Fibroblast of skin of left quadriceps (primary cell): ENCODE measurements around the gene MICAL2.

Experiments
- DNase-seq, 2 experiments: peaks; one replicate each; pipeline ENCODE4 v3.0.0-alpha.2; 2013; ENCODE audit warnings: low read depth in 2 of 2

Gene MICAL2

GRCh38 chr11:12271241-12271640, 160.9 kb downstream of the MICAL2 start:
- no peak for DNase-seq

- DNase-seq: no peak
These were observed 161.5 kb downstream of the MICAL2 start for GRCh38 chr11:12271826-12272366.

DNA sequence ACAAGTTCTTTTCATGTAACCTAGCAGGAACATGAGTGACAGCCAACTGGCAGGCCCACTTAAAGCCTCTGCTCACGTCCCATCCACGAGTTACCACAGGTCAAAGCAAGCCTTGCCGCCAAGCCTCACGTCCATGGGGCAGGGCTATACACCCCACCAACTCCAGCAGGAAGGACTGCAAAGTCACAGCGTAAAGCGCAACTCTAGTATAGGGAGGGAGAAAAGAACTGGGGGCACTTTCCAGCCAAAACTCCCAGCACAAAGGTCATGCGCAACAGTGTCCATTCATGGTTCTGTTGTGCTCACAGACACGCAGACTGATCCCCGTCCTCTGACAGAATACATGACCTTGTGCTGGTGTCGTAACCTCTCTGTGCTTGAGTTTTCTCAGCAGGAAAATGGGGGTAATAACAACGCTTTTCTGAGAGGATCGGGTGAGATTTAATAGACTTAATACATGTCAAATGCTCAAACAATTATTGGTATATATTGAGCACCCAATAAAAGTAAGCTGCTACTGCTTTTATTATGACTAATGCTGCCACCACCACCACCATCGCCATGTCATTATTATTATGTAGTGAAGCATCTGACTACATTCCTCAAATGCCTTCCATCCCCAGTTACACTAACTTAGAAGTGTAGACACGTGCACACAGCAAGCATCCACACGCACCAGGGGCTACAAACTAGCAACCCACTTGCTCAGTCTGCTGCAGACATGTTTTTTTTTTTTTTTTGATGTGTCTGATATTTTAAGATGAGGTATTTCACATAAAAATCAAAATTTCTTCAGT, 162.6 kb downstream of the MICAL2 start:
- peak in 1 of 2 experiments; percentile 25 for DNase-seq

- no peak for DNase-seq
These were observed 163.2 kb downstream of the MICAL2 start for GRCh38 chr11:12273618-12273995.

DNA sequence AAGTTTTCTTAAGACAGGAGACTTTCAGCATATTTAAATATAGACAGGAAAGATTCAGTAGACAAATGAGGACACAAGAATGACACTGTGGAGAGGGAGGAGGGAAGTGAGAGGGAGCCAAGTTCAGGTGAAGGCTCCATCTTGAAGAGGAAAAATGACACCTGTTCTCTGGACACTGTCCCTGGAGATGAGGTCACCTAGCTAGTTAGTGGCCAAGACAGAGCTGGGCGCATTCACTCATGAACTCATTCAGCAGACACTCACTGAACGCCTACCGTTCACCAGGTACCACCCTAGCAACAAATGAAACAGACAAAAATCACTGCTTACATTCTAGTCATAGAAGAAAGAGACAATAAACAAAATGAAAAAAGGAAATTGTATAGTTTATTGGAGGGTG, 163.7 kb downstream of the MICAL2 start:
- DNase-seq: no peak

DNA sequence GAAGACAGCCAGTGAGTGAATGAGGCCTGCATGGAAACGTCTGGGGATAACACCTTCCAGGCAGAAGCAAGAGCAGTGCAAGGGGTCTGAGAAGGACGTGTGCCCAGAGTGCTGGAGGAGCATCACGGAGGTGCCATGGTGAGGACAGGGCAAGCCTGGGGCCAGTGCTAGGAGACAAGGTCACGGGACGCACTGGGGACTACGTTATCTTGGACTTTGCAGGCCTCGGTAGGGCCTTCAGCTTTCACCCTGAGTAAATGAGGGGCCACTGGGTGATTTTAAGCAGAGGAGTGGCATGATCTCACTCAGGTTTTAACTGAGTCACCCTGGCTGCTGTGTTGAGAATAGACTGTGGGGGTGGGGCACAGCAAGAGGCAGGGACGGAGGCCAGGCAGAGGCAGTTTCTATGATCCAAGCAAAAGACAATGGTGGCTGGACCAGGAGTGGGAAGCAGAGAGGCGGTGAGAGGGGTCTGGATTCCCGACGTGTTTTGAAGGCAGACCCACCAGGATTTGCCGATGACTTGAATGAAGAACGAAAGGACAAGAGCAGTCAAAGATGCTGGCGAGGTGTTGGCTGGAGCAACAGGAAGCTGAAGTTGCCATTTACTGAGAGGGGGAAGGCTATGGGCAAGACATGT, 164.3 kb downstream of the MICAL2 start:
- DNase-seq: peak in 1 of 2 experiments; percentile 29

DNA sequence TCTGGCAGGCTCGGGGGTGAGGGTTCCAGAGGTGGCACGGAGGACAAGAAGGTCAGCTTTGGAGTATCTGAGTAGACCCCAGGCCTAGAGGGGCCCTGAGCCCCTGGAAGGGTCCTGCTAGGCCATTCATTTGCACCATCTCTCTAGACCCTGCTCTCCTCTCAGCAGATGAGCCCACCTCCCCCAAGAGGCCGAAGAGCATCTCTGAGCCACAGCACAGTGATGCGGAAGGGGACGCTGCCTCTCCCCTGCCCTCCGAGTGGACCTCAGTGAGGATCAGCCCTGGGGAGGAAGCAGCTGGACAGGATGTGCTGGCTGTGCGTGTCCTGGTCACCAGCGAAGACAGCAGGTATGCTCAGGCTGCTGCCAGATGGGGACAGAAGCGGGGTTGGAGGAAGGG, 165.4 kb downstream of the MICAL2 start:
- no peak for DNase-seq

- no peak for DNase-seq
These were observed 166.0 kb downstream of the MICAL2 start for GRCh38 chr11:12276356-12276755.

DNA sequence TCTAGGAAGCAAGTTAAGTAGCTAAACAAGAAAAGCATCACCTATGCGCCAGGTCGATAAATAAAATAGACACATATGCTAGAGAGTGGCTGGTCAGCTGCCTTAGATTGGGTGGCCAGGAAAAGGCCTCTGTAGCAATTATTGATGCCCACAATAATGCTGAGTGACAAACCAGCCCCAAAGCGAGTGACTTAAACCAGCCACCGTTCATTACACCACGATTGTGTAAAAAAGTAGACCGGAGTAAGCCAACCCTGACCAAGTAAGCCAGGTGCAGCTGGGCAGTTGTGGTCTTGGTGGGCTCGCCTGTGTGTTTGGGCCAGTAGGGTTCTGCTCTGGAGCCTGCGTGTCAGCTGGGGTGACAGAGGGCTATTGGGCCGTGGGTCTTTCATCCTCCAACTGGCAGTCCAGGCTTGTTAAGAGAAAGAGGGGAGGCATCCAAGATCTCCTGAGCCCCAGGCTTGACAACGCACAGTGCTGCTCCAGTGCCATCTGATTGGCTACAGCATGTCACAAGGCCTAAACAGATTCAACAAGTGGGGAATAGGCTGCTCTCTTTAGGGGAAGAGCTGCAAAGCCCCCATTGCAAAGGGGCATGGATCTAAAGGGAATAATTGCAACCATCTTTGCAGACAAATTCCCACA, 166.6 kb downstream of the MICAL2 start:
- DNase-seq: no peak

DNA sequence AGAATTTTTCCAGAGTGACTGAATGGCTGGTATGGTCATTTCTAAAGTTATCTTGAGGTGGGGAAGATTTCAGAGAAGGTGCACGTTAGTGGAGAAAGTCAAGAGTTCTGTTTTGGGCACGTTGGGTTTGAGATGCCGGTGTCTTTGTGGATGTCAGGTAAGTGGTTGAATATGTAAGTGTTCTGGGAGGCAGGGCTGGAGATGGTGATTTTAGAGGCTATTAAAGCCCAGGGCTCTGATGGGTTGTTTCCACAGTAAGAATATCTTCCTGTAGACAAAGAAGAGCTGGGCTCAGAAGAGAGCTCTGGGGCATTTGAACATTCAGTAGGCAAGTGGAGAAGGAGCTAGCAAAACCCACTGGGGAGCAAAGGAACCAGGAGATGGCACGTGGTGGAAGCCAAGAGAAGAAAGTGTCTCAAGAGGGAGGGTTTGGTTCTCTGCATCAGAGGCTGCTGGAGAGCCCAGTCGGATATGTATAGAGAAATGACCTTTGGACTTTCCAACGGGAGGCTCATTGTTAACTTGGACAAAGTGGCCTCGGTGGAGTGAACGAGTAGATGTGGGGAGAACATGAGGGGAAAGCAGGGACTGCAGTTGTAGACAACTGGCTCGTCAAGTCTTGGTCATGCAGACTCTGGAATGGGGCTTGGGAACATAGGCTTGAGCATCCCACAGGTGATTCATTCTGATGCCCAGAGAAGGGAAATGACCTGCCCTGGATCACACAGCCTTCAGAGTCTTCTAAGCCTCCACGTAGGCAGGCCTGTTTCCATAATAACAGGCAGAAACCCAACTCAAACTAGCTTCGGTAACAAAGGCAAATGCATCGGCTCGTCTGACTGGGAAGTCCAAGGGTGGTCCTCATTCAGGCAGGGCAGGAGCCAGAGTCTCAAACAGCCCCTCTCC, 168.6 kb downstream of the MICAL2 start:
- DNase-seq: no peak

- no peak for DNase-seq
These were observed 169.3 kb downstream of the MICAL2 start for GRCh38 chr11:12279672-12280108.

- no peak for DNase-seq
These were observed 169.9 kb downstream of the MICAL2 start for GRCh38 chr11:12280199-12280837.

DNA sequence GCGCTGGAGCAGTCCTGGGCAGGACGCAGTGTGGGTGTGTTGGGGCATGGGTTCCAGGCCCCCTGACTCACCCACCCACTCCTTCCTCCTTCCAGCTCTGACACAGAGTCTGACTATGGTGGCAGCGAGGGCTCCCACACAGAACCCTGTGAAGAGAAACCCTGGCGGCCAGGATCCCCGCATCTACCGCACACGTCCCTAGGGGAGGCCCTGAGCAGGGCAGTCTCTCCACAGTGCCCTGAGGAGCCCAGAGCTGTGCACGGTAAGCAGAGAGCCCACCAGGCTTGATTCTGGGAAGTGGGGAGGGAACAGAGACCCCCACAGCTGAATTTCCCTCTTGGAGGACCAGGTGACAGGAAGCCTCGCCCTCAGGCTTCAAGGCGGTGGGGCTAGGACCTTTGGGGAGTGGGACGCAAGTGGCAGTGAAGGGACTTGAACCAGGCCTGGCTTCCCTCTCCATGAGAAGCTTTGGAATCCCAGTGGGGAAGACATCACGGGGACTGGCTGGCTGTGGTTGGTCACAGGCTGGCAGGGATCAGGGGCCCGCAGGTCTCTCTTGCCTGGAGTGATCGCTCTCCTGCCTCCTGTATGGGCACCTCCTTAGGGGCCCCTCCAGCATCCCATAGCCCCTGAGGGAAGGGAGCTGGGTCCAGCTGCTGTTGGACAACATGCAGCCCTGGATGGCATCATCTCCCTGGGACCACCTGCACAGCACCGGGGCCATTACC, 170.6 kb downstream of the MICAL2 start:
- DNase-seq: no peak

DNA sequence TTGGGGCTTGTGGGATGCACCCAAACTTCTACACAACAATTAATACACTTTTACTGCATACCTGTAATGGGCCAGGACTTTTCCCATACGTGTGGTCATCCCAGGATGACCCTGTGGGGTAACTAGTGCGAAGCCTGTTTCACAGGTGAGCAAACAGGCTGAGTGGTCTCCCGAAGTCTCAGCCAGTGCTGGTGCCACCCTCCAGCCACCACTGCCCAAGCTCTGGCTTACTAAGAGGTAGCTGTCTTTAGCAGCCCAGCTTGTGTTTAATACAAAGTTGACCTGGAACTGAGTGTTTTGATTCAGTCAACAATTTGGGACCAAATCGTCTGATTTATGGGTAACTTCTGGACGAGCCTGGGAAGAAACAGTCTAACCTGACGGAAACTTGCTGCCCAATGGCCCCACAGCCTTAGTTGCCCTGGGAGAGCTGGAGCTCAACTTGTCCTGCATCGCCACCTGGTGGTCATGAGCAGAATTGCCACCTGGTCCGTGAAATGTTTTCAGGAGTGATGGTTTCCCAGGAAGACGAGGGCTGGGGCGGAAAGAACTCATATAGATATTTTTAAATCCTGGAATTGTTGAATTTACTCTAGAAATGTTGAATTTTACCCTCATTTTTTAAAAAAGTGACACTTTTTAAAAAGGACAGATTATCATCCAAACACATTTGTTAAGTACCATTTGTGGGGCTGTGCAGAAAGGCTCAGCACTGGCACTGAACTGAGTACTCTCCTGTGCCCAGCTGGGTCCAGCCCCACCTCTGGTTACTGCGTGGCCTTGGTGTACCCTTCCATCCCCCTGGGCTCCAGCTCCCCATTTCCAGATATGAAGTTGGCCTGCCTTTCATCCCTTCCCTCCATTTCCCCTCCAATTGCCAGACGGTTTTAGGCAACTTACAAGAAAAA, 171.4 kb downstream of the MICAL2 start:
- peak; percentile 61 to 65 for DNase-seq

GRCh38 chr11:12282676-12283075, 172.3 kb downstream of the MICAL2 start:
- no peak for DNase-seq

DNA sequence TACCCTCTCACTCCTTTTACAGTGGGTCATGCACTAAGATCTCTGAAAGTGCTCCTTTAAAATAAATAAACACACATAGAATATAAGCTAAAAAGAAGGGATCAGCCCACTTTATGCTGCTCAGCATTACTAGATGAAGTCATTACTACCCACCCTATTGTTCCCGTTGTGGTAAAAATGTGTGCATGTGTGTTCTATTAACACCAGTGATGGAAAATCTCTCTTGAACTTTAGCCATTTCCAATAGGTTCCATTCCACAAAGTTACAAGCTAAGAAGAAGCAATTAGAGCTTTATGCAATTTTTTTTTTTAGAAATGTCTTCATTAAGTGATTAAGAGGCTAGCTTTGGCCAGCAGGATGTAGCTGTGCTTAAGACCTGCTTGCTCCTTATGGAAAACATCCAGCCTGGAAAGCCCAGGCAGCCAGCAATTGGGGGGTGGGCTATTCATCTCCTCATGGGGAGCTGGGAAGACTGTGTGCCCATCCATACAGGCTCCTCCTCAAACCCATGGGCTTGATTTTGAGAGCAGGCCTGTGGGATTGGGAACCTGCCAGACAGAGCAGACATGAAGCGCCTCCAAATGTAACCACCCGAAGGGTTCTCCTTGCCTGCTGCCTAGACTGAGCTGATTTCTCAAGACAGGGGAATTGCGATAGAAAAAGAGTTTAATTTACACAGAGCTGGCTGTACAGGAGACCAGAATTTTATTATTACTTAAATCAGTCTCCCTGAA, 174.1 kb downstream of the MICAL2 start:
- peak; percentile 64 to 66 for DNase-seq

DNA sequence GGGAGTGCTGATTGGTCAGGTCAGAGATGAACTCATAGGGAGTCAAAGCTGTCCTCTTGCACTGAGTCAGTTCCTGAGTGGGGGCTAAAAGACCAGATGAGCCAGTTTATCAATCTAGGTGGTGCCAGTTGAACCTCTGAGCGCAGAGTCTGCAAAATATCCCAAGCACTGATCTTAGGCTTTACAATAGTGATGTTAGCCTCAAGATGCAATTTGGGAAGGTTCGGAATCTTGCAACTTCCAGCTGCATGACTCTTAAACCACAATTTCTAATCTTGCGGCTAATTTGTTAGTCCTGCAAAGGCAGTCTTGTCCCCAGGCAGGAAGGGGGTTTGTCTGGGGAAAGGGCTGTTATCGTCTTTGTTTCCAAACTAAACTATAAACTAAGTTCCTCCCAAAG, 174.7 kb downstream of the MICAL2 start:
- peak; percentile 93 to 95 for DNase-seq

DNA sequence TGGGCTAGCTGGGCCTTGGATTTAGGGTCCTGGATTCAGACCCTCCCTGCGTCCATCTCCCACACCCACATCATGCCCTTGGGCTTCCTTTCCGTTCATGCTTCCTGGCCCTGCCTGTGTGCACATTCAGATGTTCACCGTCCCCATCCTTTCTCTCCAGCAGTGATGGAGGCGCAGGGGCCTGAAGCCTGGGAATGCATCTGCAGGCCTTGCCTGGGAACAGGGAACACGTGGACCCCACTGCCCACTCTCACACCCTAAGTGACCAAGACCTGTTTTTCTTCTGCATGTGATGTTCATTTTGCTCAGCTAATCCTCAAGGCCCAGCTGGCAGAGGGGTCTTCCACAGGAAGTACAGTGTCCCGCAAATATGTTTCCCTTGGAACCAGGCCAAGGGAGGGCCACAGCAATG, 175.4 kb downstream of the MICAL2 start:
- DNase-seq: no peak

DNA sequence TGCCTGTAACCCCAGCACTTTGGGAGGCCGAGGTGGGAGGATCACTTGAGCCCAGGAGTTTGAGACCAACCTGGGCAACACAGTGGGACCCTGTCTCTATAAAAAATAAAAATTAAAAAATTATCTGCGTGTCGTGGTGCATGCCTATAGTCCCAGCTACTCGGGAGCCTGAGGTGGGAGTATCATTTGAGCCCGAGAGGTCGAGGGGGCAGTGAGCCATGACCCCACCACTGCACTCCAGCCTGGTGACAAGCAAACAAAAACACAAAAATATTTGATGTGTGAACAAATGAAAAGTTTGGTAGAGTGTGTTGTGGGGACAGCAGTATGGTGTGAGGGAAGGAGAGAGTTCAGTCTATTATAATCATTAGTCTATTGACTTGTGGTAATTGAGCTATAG, 176.2 kb downstream of the MICAL2 start:
- no peak for DNase-seq
